HG03342 (cell line): ENCODE results near the gene SNN.

Source experiments
- ATAC-seq: cut with Tn5 transposase; IDR thresholded peaks from one replicate; pipeline ENCODE4 v1.9.1; 2021; ENCODE audit warnings: mild to moderate bottlenecking, moderate library complexity; ENCODE audit not compliant: unreplicated experiment

The SNN gene

DNA sequence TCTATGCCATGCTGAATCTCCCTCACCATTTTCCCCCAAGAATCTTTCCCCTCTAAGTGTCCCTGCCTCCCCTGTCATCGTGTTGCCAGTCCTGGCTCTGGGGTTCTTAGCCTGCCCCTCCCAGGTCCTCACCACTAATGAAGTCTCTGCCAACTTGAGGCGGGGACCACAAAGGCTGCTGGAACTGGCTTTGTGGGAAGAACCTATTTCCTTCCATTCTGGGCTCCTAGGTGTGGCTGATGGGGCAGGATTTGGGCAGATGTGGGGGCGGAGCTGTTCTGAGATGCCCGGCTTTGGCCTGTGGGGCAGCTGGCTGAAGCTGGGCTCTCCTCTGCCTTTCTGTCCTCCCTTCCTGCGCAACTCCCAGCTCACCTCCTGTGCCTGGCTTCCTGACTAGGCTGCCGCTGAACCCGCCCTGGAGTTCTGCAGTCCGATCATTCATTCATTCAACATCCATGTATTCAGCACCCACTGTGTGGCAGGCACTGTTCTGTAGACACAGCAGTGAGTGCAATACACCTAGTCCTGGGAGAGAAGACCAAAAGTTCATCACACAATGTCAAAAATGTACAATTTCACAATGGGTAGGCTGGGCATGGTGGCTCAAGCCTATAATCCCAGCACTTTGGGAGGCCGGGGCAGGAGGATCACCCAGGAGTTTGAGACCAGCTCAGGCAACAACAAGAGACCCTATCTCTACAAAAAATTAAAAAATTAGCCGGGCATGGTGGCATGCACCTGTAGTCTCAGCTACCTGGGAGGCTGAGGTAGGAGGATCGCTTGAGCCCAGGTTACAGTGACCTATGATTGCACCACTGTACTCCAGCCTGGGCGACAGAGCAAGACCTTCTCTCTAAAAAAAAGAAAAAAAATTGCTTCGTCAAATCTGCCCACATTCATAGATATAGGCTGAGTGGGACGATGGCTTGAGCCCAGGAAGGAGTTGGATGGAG is 1.9 kb upstream of the SNN start:
- no peak for ATAC-seq

DNA sequence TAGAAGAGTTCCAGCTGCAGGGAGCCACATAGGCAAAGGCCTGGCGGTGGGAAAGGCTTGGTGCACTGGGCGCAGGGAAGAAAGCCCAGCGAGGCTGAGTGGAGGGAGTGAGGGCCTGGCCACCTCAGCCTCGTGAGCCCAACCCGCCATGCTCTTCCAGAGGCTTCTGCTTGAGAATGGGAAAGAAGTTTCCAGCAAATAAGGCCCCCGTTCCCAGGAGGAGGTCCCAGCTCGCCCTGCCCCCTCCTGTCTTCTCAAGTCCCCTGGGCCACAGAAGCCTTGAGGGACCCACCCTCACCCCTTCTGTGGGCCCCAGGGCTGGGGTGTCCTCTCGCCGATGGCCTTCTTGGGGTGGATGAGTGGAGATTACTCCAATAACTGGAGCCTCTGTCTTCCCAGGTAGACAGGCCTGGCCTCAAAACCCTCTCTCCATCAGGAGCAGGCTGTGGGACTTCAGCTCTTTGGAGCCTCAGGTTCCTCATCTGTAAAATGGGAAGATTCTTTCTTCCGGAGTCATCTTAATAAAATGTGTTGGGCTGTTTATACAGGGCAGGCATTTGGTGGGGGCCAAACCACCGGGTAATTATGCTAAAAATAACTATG is 933 bp upstream of the SNN start:
- no peak for ATAC-seq

DNA sequence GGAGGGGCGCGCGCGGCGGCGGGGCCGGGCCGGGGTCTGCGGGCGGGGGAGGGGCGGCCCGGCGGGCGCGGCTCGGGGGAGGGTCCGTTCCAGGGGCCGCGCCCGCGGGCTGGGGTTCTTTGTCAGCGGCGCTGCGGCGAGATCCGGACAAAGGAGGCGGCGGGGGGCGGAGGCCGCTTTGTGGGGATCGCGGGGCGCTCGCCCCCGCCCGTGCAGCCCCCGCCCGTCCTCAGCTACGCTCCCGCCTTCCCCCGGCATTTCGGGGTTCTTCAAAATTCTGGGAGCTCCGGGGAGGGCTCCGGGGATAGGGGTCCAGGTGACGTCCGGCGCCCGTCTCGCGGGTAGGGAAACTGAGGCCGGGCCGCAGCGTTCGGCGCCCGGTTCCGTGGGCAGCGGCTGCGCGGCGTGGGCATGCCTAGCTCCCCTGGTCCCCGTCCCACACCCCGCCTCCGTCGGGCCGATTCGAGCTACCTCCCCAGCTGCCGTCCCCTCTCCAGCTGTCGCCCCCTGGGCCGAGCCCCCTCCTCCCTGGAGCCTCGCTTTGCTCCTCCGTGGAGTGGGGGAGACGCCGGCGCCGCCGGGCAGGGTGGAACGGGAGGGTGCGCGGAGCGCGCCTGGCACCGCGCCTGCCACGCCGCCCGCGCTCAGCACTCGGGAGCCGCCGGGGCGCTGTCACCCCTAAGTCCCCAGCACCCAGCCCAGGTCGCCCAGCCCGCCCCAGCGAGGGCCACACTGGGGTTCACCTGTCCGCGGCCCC is 546 bp downstream of the SNN start:
- no peak for ATAC-seq

DNA sequence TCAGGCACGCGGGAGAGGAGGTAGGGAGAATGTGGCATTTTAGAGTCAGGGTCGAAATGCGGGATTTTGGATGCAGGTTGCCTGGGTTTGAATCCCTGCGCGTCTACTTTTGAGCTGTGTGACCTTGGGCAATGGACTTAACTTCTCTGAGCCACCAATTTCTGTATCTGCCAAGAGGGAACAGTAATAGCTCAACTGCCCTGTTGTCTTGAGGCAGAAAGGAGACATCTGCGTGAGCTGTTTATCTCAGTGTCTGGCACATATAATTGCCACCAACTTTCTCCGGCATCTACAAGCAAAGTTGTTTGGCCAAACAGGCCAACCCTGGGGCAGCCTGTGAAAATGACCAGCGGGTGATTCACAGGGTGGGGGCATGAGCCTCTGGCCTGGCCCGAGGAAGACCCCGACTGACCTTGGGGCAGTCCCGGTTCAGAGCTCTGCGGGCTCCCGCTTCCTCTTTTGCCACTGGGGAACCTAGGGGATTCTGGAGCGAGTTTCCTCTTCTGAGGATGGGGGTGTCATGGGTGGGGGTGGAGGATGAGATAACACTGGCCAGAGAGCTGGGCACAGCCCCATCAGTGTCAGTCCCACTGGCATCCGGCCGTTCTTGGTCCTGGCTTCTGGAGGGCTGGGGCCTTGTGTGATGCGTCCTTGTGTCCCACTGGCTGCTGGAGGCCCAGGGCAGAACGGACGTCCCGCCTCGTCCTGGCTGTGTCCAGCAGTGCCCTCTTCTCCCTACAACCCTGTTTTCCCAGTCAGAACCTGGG is 1.3 kb downstream of the SNN start:
- ATAC-seq, result no peak

DNA sequence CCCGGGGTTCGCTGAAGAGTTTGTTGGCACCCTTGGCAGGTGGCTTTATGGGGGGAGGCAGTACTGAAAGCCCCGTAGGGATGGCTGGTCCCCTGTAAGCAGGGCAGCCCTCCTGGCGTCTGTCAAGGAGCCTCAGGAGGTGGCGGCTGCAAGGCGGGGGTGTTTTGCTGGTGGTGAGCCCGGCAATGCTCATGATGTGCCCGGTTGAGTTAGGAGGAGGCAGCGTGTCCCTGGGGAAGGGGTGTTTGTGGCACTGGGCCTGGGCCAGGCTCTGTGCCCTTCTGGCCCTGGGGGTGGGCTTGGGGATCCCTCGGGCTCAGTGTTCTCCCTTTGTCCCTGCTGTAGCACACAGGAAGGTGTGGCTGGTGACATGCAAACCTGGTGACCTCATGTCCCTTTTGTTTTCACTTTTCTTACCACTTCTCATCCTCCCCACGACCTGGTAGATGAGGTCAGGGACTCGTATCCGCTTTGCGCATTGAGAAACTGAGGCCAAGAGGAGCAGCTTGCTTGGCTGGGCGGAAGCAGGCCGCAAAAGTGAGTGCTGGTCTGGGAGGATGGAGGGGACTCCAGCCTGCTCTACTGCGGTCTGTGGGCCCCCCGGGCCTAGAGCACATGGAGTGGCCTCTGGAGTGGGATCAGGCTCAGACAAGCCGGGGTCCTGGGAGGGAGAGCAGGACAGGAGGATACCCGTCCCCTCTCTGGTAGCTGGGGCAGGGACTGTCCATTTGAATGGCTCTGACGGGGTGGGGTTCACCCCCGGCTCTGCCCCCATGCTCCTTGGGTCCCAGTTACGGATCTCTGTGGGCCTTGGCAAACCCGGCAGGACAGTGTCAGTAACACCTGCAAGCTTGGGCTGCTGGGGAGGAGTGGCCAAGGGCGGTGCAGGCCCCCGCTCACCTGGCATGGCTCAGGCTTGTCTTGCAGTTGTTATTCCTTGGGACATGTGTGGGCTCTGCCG is 2.2 kb downstream of the SNN start:
- ATAC-seq, result no peak

DNA sequence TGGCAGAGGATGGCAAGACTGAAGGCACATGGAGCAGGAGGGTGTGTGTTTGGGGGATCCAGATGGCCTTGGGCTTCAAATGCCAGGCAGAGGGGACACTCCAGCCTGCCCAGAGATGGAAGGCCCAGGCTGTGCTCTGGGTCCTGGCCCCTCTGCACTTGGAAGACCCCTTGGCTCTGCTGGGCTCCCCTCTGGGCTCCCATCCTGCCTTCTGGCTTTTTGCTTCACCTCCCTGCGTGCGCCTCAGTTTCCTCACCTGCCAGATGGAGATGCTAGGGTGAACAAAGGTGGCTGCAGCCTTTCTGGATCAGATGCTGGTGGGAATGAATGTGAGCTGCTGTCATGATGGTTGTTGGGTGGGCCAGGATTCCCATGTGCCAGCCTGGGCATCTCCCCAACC is 3.0 kb downstream of the SNN start:
- no peak for ATAC-seq

GRCh38 chr16:11671676-11672075 is 3.4 kb downstream of the SNN start:
- ATAC-seq, result no peak

DNA sequence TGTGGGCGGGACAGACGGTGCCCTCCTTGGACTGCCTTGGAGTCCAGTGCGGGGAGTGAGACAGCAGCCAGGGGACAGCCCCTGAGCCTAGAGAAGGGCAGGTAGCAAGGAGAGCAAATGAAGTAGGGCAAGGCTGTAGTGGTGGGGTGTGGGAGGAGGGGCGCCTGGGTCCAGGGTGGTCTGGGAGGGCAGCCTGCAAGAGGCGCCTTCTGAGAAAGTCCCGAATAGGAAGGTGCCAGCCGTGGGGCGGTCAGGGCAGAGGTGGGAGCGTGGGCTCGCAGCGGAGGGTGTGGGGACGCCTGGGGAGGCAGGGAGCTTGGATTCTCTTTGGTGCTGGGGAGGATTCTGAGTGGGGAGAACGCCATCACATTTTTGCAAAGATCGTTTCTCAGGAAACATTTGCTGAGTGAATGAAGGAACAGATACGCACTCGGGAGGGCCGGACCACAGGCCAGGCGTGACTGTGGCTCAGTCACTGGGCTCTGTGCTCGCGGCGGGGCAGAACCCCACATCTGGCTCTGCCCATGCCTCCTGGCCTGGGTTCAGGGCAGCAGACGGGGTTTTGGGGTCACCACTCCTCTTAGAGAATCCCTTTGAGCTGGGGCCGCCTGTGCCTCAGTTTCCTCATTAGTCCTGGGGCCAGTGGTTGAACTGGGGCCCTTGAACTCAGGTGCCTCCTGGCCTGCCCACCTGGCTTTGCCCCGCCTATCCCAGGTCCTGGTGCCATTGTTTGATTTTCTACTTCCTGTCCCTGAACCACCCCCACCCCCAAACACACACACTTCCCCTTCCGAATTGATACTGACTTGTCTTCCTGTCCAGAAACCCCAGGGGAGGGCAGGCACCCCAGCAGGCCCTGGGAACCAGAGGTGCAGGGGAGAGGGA is 4.2 kb downstream of the SNN start:
- ATAC-seq, result no peak

DNA sequence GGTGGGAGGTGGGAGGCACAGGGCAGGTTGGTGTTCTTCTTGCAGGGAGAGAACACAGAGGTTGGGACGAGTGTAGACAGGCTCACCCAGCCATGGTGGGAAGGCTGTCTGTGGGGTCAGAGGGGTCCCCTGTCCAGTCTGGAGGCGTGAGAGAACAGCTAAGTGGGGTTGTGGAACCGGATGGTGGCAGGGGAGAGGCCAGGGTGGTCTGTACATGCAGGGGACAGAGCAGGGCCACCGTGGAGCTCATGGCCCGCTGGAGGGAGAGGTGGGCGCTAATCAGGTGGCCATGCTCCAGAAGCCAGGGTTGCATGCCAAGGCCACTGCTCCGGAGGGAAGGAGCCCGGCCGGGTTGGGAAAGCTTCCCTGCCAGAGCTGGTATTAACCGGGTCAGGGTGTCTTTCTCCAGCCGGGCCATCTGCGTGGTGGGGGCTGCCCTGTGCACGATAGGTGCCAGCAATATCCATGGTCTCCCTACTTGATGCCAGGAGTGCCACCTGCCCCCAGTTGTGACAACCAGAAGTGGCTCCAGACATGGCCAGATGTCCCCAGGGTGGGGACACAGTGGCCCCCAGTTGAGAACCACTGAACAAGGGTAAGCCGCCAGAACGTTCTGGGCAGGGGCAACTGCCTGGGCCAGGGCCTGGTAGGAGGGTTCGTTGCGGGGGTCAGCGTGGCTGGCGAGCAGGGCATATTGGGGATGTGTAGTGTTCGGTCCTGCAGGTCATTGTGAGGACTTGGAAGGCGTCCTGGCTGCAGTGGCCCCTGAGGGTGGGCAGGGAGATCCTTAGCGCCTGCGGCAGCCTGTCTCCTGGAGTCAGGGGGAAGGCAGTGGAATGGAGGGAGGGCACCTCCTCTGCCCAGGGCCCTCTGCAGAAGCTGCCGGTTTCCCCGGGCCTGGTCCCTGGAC is 5.1 kb downstream of the SNN start:
- ATAC-seq, result no peak

GRCh38 chr16:11674001-11674817 is 6.0 kb downstream of the SNN start:
- no peak for ATAC-seq

- no peak for ATAC-seq
These were observed 6.7 kb downstream of the SNN start for GRCh38 chr16:11674818-11675560.

- no peak for ATAC-seq
These were observed 7.6 kb downstream of the SNN start for GRCh38 chr16:11675561-11676511.

- ATAC-seq, result no peak
These were observed 8.5 kb downstream of the SNN start for GRCh38 chr16:11676799-11677198.

DNA sequence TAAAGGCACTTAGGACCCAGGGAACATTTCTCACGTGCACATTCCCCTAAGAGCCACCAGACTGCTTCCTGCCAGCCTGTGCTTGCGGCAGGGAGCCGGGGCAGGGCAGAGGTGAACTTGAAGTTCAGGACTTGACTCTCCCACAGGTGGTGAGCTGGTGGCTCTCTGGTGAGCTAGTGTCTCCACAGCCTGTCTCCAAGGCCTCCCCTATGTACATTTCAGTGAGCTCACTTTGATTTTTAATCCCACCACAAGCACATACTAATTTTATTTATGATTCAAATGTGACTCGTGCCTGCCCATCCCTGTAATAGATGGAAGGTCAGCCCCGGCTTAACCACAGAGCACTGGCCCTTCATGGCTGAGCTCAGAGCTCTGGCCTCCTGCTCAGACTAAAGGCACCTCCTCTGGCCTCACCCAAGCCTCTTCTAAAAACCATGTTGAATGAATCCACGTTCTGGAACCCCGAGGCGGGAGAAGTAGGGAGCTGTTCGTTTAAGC is 9.2 kb downstream of the SNN start:
- no peak for ATAC-seq
